Cardiac fibroblast (primary cell): Measurements from ENCODE around the gene LRRC75A.

Experiments
- DNase-seq, 2 donors: peaks; one replicate each; pipeline versions ENCODE4 v3.0.0 to v3.0.0-alpha.2; 2010; ENCODE audit warnings: low read depth in 2 of 2
- H3K4me3 ChIP-seq, 2 donors: replicated peaks in 1 of 2; 1 replicate in 1 of 2; 2 replicates in 1 of 2; pipeline ENCODE4 v1.5.1; 2011; ENCODE audit warnings: low read depth in 2 of 2, low read length in 2 of 2, mild to moderate bottlenecking in 2 of 2, moderate library complexity in 1 of 2
- CTCF ChIP-seq: IDR thresholded peaks from one replicate; pipeline ENCODE4 v1.5.1; 2011; ENCODE audit warnings: low read depth, mild to moderate bottlenecking, low read length, inconsistent platforms

The LRRC75A gene

DNA sequence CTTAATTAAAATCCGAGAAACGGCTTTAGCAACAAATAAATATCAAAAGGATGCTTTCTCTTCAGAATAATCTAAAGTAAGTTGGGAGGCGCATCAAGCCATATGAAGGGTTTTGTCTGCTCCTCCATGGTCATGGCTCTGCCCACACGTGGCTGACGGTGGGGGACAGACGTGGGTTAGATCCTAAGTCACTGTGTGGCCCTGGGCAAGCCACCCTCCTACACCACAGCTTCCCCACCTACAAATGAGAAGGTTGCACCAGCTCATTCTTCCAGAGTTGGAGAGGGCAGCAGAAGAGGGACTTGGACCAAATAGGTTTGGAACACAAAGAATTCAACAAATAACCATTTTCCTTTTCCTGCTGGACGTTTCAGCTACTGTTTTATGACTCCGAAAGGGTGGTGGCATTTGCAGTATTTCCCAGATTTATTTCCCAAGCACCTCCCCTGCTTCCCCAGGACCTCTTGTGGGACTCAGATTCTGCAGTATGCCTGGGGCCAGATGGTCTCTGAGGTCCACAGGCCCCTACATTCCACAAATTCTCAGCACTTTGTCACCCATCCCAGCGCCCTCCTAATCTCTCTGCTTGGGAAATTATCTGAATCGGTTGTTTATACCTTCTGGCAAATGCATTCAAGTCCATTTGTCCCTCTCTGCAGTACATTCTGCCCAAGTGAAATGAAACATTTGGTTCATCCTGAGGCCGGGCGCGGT, 17.8 kb downstream of the LRRC75A start:
- H3K4me3 ChIP-seq = no peak overlapping the region
- no peak for TF ChIP-seq CTCF
- DNase-seq = peak in 1 of 2 donors; percentile 49

DNA sequence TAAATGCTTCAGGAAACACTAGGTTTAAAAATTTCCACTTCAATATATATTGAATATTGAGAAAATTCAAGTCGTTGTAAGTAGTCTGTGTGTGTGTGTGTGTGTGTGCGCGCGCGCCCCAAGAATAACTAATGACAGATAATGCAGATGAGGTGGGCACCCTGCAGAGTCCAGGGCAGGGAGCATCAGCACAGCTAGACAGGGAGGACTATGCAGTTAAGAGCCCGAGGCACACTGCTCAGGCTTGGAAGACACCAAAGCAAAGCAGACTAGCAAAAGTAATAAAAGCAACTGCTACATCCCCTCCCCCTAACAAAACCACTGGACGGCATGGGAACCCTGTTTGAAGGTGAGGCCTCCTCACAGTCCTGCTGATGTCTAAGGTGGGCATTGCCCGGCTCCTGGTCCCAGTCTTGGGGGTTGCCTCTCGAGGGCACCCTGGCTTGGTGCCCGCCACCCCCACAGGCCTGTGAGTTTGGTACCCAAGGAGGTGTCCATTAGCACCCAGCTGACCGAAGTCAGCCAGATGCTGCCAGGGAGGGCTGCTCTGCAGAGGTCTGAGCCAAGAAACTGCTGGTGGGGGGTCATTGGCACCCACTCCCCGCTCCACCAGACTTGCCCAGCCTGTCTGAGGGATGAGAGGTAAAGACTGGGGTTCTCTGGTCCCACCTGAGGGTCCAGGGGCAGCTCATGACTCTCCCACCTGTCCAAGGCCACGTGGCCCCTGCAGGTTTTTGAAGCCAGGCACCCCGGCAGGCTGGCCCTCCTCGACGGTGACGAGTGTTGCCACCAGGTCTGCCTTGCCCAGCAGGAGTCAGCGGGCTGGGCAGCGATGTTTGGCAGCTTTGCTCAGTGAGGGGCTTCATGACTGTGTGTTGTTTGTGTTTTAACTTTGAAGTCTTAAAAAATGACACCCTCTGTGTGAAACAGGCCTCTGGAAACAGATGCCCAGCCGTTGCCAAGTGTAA, 18.7 kb downstream of the LRRC75A start:
- no peak for TF ChIP-seq CTCF

DNA sequence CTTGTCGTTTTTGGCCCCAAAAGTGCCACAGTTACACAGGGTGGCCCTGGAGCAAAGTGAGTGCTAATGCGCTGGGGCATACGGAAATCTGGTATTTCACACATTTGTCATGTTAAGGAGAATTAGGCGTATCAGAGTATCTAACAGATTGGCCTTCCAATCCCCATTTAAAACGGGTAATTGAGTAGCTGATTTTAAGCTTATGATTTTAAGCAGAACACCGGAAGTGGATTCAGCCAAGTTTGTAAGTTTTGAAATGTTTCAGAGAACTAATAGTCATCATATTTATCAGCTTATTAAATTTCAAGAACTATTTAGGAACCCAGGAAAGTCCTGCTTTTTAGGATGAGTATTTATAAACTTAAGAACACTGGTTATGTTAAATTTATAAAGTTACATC, 19.5 kb downstream of the LRRC75A start:
- DNase-seq = no peak

More for the DNA sequence above, 18.7 kb downstream of the LRRC75A start:
- no peak for DNase-seq
- H3K4me3 ChIP-seq = no peak overlapping the region

DNA sequence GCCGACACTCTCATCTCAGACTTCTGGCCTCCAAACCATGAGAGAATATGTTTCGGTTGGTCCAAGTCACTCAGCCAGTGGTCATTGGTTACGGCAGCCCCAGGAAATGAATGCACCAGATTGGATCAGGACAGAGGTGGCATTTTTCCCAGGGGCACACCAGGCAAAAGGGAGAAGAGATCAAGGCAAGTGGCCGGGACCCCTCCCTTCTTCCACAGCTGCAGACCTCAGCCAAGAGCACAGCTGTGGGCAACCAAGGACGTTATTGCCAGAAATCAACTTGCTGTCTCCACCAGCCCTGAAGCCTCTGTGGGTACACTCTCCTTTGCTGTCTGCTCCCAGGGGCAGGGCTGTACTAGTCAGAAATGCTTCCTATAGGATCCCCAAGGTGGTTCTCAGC, 20.7 kb downstream of the LRRC75A start:
- no peak overlapping the region for H3K4me3 ChIP-seq
- no peak for TF ChIP-seq CTCF
- no peak for DNase-seq

More for the DNA sequence above, 19.5 kb downstream of the LRRC75A start:
- no peak overlapping the region for H3K4me3 ChIP-seq
- no peak for TF ChIP-seq CTCF

- no peak overlapping the region for H3K4me3 ChIP-seq
- TF ChIP-seq CTCF = no peak
- no peak for DNase-seq
These were observed 21.7 kb downstream of the LRRC75A start for GRCh38 chr17:16470265-16470664.

DNA sequence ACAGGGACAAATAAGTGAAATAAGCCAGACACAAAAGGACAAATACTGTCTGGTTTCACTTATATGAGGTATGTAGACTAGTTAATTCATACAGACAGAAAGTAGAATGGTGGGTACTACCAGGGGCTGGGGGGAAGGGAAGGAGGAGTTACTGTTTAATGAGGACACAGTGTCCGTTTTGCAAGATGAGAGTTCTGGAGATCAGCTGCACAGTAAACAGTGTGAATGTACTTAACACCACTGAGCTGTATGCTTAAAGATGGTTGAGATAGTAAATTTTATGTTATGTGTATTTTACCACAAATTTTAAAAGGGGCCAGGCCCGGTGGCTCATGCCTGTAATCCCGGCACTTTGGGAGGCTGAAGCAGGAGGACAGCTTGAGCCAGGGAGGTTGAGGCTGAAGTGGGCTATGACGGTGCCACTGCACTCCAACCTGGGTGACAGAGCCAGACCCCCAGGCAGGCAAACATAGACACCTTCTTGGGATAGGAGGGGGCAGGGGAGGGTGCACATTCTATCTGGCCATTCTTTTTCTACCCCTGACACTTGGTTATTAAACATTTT, 23.5 kb downstream of the LRRC75A start:
- no peak for TF ChIP-seq CTCF
- DNase-seq = no peak
- no peak overlapping the region for H3K4me3 ChIP-seq
